Measurements from ENCODE around the gene STARD5. TPM values are rescaled to one million over a fixed set of nuclear protein-coding genes. Genes with fewer than 3 reads are reported as not detected.

The STARD5 gene
- total RNA-seq, 2 donors from 2014 or later: 1.3 to 9.6 TPM

- TF ChIP-seq CTCF (IDR thresholded peaks at IDR 0.05): no peak
- no peak for TF ChIP-seq POLR2A (IDR thresholded peaks at IDR 0.05)
- 84 to 86% methylated on average over 11 of the region's 11 CpGs for WGBS, 2 donors
- no peak overlapping the region for H3K27ac ChIP-seq
- DNase-seq (no peak), ATAC-seq (no peak)
- no peak overlapping the region for H3K4me3 ChIP-seq
- peaks cover 23% of the 10 kb centered on the region for H3K4me1 ChIP-seq
- no peaks in the 10 kb centered on the region for H3K27me3 ChIP-seq
- no peaks in the 10 kb centered on the region for H3K36me3 ChIP-seq (replicated peaks in 1 of 2; ENCODE audit: insufficient read depth in 1 of 2, low read depth in 2 of 2)
- H3K9me3 ChIP-seq: no peaks in the 10 kb centered on the region
- intact Hi-C loops (cut with DNase I): loop anchor here (5.0 kb wide), 1 partner anchor 131 kb away; no protein-coding TSS in a partner anchor
Observed at GRCh38 chr15:81270781-81271491, 53.0 kb downstream of the STARD5 start.

GRCh38 chr15:81270188-81270587 is 53.8 kb downstream of the STARD5 start:
- Histone ChIP-seq H3K36me3 (replicated peaks in 1 of 2; ENCODE audit: insufficient read depth in 1 of 2, low read depth in 2 of 2) (no peaks in the 10 kb centered on the region), H3K9me3 (no peaks in the 10 kb centered on the region), H3K27me3 (no peaks in the 10 kb centered on the region), H3K27ac (no peak overlapping the region), H3K4me1 (peaks cover 25% of the 10 kb centered on the region), H3K4me3 (no peak overlapping the region)
- no peak for ATAC-seq
- no peak for DNase-seq
- intact Hi-C loops (cut with DNase I): loop anchor here (5.0 kb wide), 1 partner anchor 132 kb away; no protein-coding TSS in a partner anchor
- 77 to 82% methylated on average over 3 of the region's 3 CpGs for WGBS, 2 donors
- TF ChIP-seq CTCF (IDR thresholded peaks at IDR 0.05) (no peak), POLR2A (IDR thresholded peaks at IDR 0.05) (no peak)

- 80 to 90% methylated on average over 10 of the region's 10 CpGs for WGBS, 2 donors
Observed at GRCh38 chr15:81268881-81269601, 54.9 kb downstream of the STARD5 start.

GRCh38 chr15:81268340-81268739 is 55.6 kb downstream of the STARD5 start:
- no peak for ATAC-seq
- Histone ChIP-seq H3K4me3 (no peak overlapping the region), H3K9me3 (no peaks in the 10 kb centered on the region), H3K36me3 (replicated peaks in 1 of 2; ENCODE audit: insufficient read depth in 1 of 2, low read depth in 2 of 2) (no peaks in the 10 kb centered on the region), H3K27me3 (no peaks in the 10 kb centered on the region), H3K27ac (no peak overlapping the region), H3K4me1 (peaks cover 23% of the 10 kb centered on the region)
- 70 to 82% methylated on average over 2 to 5 of the region's 5 CpGs for WGBS, 2 donors
- TF ChIP-seq POLR2A (IDR thresholded peaks at IDR 0.05) (no peak), CTCF (IDR thresholded peaks at IDR 0.05) (no peak)
- intact Hi-C loops (cut with DNase I): loop anchor here (5.0 to 10.0 kb wide), 3 partner anchors 114 to 284 kb away; partner anchors contain the start of gene MESD
- no peak for DNase-seq

More at GRCh38 chr15:81268881-81269601, 54.9 kb downstream of the STARD5 start:
- H3K4me3 ChIP-seq: no peak overlapping the region
- no peaks in the 10 kb centered on the region for H3K36me3 ChIP-seq (replicated peaks in 1 of 2; ENCODE audit: insufficient read depth in 1 of 2, low read depth in 2 of 2)
- ATAC-seq (no peak), DNase-seq (no peak)
- peaks cover 23% of the 10 kb centered on the region for H3K4me1 ChIP-seq
- no peaks in the 10 kb centered on the region for H3K27me3 ChIP-seq
- H3K27ac ChIP-seq: no peak overlapping the region
- TF ChIP-seq POLR2A (IDR thresholded peaks at IDR 0.05) (no peak), CTCF (IDR thresholded peaks at IDR 0.05) (no peak)
- no peaks in the 10 kb centered on the region for H3K9me3 ChIP-seq
- intact Hi-C loops (cut with DNase I): loop anchor here (5.0 to 10.0 kb wide), 3 partner anchors 114 to 284 kb away; partner anchors contain the start of gene MESD
